Heart left ventricle (tissue), 16 donors: ENCODE measurements around the gene MAPK8. TPM values are rescaled to one million over a fixed set of nuclear protein-coding genes. Genes with fewer than 3 reads are reported as not detected.

Source experiments
- ATAC-seq, 4 donors: fragments of 200-7000 bp; cut with Tn5 transposase; one replicate each; pipeline ENCODE4 v1.9.1; 2020 to 2022; ENCODE audit warnings: moderate library complexity in 4 of 4, mild to moderate bottlenecking in 3 of 4, moderate number of reproducible peaks in 1 of 4
- DNase-seq, 5 donors: peaks; one replicate each; pipeline ENCODE4 v3.0.0-alpha.2; 2020
- H3K27ac ChIP-seq, 12 donors: fragments of 200-600 bp; sonication (generic) in 4 of 12; one replicate each; pipeline versions ENCODE4 v1.5.0 to v1.8.0; 2016 to 2022; ENCODE audit warnings: mild to moderate bottlenecking in 2 of 12
- H3K27me3 ChIP-seq, 9 donors: fragments of 200-600 bp; sonication (generic) in 2 of 9; one replicate each; pipeline versions ENCODE4 v1.5.1 to v1.8.0; 2016 to 2022; ENCODE audit warnings: mild to moderate bottlenecking in 3 of 9
- H3K36me3 ChIP-seq, 9 donors: fragments of 200-600 bp; sonication (generic) in 2 of 9; one replicate each; pipeline versions ENCODE4 v1.5.0 to v1.8.0; 2018 to 2022; ENCODE audit warnings: mild to moderate bottlenecking in 2 of 9
- H3K4me1 ChIP-seq, 12 donors: fragments of 200-600 bp; sonication (generic) in 4 of 12; one replicate each; pipeline versions ENCODE4 v1.5.0 to v1.8.0; 2016 to 2022; ENCODE audit warnings: mild to moderate bottlenecking in 3 of 12
- H3K4me3 ChIP-seq, 12 donors: fragments of 200-600 bp; sonication (generic) in 4 of 12; one replicate each; pipeline versions ENCODE4 v1.5.0 to v1.8.0; 2017 to 2022; ENCODE audit warnings: mild to moderate bottlenecking in 9 of 12, moderate library complexity in 4 of 12
- H3K9me3 ChIP-seq, 12 donors: fragments of 200-600 bp; sonication (generic) in 4 of 12; one replicate each; pipeline versions ENCODE4 v1.5.0 to v1.8.0; 2016 to 2022; ENCODE audit warnings: mild to moderate bottlenecking in 1 of 12
- POLR2A ChIP-seq, 2 donors: fragments of 450-650 bp; IDR thresholded peaks; one replicate each; pipeline ENCODE4 v1.6.1; 2017; ENCODE audit warnings: antibody characterized with exemption in 2 of 2, mild to moderate bottlenecking in 2 of 2, moderate library complexity in 2 of 2
- WGBS, 4 donors: extraction: QIAGEN DNeasy Blood & Tissue Kit in 2 of 4; methylation state at CpG; one replicate each; pipeline versions ENCODE4 v1.1.5 to v1.1.7; 2013 to 2018; 5-methylcytosine and 5-hydroxymethylcytosine counted together
- intact Hi-C, 10 donors: fragments of 100-400 bp; cut with DNase I; formaldehyde crosslinking; loops; one replicate each; pipeline versions ENCODE4 v1.11.1 to v1.14.2; 2022
- polyA plus RNA-seq, 2 donors: library from polyadenylated mRNA; stranded (reverse); fragments of 200-250 nt; gene quantifications; one replicate each; pipeline ENCODE4 v1.2.3, GENCODE V29; 2013
- total RNA-seq, 9 donors: library from RNA; depleted of rRNA in 2 of 9; stranded (reverse); fragments of >200 nt in 2 of 9; fragmentation: NEBNext Ultra II Directional in 3 of 9; extraction: Animal tissue kit (Norgen Biotek cat#: 25700) in 3 of 9; gene quantifications; one replicate each; pipeline versions ENCODE4 v1.1.0 to v1.2.4, GENCODE V29; 2016 to 2023
- TF ChIP-seq, protein P1 (sequence below), 12 donors: fragments of 200-600 bp; sonication (generic) in 4 of 12; IDR thresholded peaks; one replicate each; pipeline versions ENCODE4 v1.5.0 to v1.8.0; 2018 to 2022; ENCODE audit warnings: antibody characterized with exemption in 12 of 12, mild to moderate bottlenecking in 5 of 12
- donor health status: ischemic (EF 13 %, LVEDD 7.1; RV severe dilation, severe dysfunction).
- donor health status: healthy with polysubstance abuse.
- donor health status: DM: no; HTN: yes; CAD: no.
- donor health status: DM: no; HTN: no; CAD: no.
- donor health status: ischemic (EF 25% LVEDD 6.9; RV normal size, moderate dysfunction).
- donor health status: ischemic (EF 25% LVEDD 5.7; RV mildly dilated, moderate dysfunction).
- donor health status: healthy.
- donor health status: DM: yes; HTN: yes; CAD: no.
- donor health status: ischemic (EF 35%, LVEDD 5.7; RV mildly dilated, moderate dysfunction).
- donor health status: nonischemic (EF 11% LVEDD 7.7; RV severe dilation, severe dysfunction).
- donor health status: DM: yes; HTN: yes; CAD: no.
- donor health status: PGD.
- donor health status: ischemic (EF 29% LVEDD 5.4; RV normal size, mild dysfunction).
- donor health status: nonischemic (EF 23%, LVEDD 6.1; RV moderate dilation, normal function).

The MAPK8 gene
- total and polyA plus RNA-seq, 11 donors = 4.2 to 36.8 (median 31.0) TPM

GRCh38 chr10:48335788-48336187 is 29.3 kb downstream of the MAPK8 start:
- intact Hi-C loops = no loop called here
- no peak for ATAC-seq
- H3K27ac ChIP-seq = no peak overlapping the region
- H3K27me3 ChIP-seq = no peaks in the 10 kb centered on the region
- DNase-seq = no peak
- no peak for TF ChIP-seq POLR2A (IDR thresholded peaks at IDR 0.05)
- TF ChIP-seq, protein P1, sequence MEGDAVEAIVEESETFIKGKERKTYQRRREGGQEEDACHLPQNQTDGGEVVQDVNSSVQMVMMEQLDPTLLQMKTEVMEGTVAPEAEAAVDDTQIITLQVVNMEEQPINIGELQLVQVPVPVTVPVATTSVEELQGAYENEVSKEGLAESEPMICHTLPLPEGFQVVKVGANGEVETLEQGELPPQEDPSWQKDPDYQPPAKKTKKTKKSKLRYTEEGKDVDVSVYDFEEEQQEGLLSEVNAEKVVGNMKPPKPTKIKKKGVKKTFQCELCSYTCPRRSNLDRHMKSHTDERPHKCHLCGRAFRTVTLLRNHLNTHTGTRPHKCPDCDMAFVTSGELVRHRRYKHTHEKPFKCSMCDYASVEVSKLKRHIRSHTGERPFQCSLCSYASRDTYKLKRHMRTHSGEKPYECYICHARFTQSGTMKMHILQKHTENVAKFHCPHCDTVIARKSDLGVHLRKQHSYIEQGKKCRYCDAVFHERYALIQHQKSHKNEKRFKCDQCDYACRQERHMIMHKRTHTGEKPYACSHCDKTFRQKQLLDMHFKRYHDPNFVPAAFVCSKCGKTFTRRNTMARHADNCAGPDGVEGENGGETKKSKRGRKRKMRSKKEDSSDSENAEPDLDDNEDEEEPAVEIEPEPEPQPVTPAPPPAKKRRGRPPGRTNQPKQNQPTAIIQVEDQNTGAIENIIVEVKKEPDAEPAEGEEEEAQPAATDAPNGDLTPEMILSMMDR (IDR thresholded peaks at IDR 0.05) = no peak
- H3K9me3 ChIP-seq = peaks cover 0 to 21% (median 0%) of the 10 kb centered on the region in 12 donors
- peaks cover 0 to 2% (median 0%) of the 10 kb centered on the region in 9 donors for H3K36me3 ChIP-seq
- H3K4me3 ChIP-seq = no peak overlapping the region
- WGBS, 4 donors = 97 to 99% (median 98%) methylated on average over 2 of the region's 2 CpGs
- peaks cover 0 to 26% (median 1%) of the 10 kb centered on the region in 12 donors for H3K4me1 ChIP-seq

DNA sequence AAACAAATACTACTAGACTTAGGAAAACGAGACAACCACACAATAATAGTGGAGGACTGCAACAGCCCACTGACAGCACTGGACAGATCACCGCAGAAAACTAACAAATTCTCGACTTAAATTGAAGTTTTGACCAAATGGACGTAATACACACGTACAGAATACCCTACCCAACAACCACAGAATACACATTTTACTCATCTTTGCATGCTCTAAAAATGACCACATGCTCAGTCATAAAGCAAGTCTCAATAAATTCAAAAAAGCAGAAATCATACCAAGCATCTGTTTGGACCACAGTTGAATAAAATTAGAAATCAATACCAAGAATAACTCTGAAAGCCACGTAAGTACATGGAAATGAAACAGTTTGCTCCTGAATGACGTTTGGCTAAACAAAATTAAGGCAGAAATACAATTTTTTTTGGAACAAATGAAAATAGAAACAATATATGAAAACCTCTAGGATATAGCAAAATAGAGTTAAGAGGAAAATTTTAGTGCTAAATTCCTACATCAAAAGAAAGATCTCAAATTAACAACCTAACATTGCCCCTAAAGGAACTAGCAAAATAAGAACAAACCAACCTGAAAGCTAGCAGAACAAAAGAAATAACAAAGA is 30.6 kb downstream of the MAPK8 start:
- Histone ChIP-seq H3K4me1 (peaks cover 0 to 34% (median 4%) of the 10 kb centered on the region in 12 donors), H3K27me3 (no peaks in the 10 kb centered on the region), H3K9me3 (peaks cover 0 to 14% (median 0%) of the 10 kb centered on the region in 12 donors), H3K27ac (no peak overlapping the region), H3K36me3 (no peaks in the 10 kb centered on the region), H3K4me3 (no peak overlapping the region)
- no peak for TF ChIP-seq POLR2A (IDR thresholded peaks at IDR 0.05)
- TF ChIP-seq, protein P1 (IDR thresholded peaks at IDR 0.05) = no peak
- DNase-seq = no peak
- ATAC-seq = no peak
- WGBS, 4 donors = 93 to 97% (median 94%) methylated on average over 7 of the region's 7 CpGs
- intact Hi-C loops = no loop called here

DNA sequence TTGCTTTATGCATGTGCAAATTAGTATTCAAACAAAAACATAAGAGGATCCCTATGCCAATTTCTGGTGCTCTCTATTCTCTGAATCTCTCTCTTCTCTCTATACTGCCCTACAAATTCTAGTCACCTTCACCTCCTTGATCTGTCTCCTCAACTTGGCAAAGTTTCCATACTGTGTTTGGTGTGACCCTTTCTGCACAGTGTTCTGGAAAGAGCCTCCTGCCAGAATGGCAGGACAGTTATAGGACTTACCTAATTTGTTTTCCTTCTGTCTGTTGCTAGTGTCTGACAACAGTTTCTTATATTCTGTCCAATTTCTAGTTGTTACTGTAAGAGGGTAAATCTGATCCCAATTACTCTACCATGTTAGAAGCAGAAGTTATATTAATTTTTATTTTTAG is 34.3 kb downstream of the MAPK8 start:
- no peak for TF ChIP-seq POLR2A (IDR thresholded peaks at IDR 0.05)
- TF ChIP-seq, protein P1 (IDR thresholded peaks at IDR 0.05) = no peak
- ATAC-seq (peak; percentile 88 to 96 (median 94)), DNase-seq (peak in 1 of 5 donors; percentile 32)
- H3K9me3 ChIP-seq = peaks cover 0 to 8% (median 0%) of the 10 kb centered on the region in 12 donors
- H3K27me3 ChIP-seq = no peaks in the 10 kb centered on the region
- no peak overlapping the region for H3K4me3 ChIP-seq
- H3K36me3 ChIP-seq = no peaks in the 10 kb centered on the region
- intact Hi-C loops = no loop called here
- H3K4me1 ChIP-seq = peaks cover 0 to 46% (median 16%) of the 10 kb centered on the region in 12 donors
- H3K27ac ChIP-seq = peak overlapping the region in 2 of 12 donors; percentile 2 to 48

- Histone ChIP-seq H3K36me3 (no peaks in the 10 kb centered on the region), H3K27me3 (no peaks in the 10 kb centered on the region), H3K9me3 (peaks cover 0 to 18% (median 4%) of the 10 kb centered on the region in 12 donors), H3K4me1 (peaks cover 0 to 47% (median 16%) of the 10 kb centered on the region in 12 donors), H3K4me3 (no peak overlapping the region), H3K27ac (no peak overlapping the region)
- no peak for TF ChIP-seq POLR2A (IDR thresholded peaks at IDR 0.05)
- TF ChIP-seq, protein P1 (IDR thresholded peaks at IDR 0.05) = no peak
- 41 to 56% (median 49%) methylated on average over 2 of the region's 2 CpGs for WGBS, 4 donors
- intact Hi-C loops = no loop called here
- no peak for DNase-seq
- ATAC-seq = peak in 1 of 4 donors; percentile 15
These were observed 36.6 kb downstream of the MAPK8 start for GRCh38 chr10:48343106-48343505.
